Femur (tissue), 1 donor: Measurements from ENCODE around the gene HTATIP2.
"Not testable (repeated sequence)": the region's sequence is repeated elsewhere in the genome, so short reads cannot be mapped to it uniquely, and the experiment has no call there.

Experiments used
- DNase-seq: peaks from one replicate; pipeline ENCODE4 v3.0.0-alpha.2; 2017

HTATIP2 gene

GRCh38 chr11:20372081-20372626 is 8.6 kb downstream of the HTATIP2 start:
- no peak for DNase-seq

- no peak for DNase-seq
Observed at GRCh38 chr11:20373147-20373546, 9.6 kb downstream of the HTATIP2 start.

DNA sequence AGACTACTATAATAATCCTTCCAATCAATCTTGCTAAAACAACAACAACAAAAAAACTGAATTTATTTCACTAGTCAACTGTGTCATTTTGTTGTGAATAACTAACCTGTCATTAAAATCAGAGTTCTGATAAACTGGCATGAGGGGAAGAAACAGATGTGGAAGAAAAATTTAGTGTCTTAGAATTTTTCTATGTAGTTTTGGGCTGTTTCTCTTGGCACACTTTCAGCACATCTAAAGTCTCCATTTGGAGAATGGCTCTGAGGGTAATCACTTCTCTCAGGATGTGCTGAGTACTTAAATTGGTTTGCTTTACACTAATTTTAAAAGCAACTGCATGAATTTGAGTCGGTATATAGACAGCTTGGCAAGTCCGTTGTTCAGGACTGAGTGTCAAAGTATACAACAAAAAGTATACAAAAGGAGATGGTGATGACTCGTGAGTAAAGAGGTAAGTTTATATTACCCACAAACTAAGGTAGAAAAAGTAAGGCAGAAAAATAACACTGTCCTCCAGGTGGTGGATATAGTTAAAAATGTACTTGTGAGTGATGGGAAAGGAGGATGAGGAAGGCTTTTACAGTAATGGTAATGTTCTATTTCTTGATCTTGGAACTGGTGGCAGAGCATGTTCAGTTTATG is 10.2 kb downstream of the HTATIP2 start:
- no peak for DNase-seq

- no peak for DNase-seq
Observed at GRCh38 chr11:20374741-20375300, 11.3 kb downstream of the HTATIP2 start.

GRCh38 chr11:20376162-20376730 is 12.7 kb downstream of the HTATIP2 start:
- no peak for DNase-seq

DNA sequence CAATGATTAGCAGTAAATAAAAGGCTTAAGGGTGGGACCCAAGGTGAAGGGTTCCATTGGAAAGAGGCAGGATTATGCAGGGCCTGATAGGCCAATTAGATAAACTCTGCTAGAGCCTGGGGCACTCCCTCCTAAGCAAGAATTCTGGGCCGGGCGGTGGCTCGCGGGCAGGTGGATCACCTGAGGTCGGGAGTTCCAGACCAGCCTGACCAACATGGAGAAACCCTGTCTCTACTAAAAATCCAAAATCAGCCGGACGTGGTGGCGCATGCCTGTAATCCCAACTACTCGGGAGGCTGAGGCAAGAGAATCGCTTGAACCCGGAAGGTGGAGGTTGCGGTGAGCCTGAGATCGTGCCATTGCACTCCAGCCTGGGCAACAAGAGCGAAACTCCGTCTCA is 22.5 kb downstream of the HTATIP2 start:
- not testable (repeated sequence) for DNase-seq

- DNase-seq = peak; percentile 97
Observed at GRCh38 chr11:20387261-20388095, 24.0 kb downstream of the HTATIP2 start, which contains the start of gene PRMT3. Gene PRMT3, plus strand, starts transcription at chr11:20387716. Its CDS starts 31 bp downstream, at chr11:20387747.

GRCh38 chr11:20388096-20389055 is 24.9 kb downstream of the HTATIP2 start:
- no peak for DNase-seq

GRCh38 chr11:20397281-20397680 is 33.8 kb downstream of the HTATIP2 start:
- DNase-seq = no peak

DNA sequence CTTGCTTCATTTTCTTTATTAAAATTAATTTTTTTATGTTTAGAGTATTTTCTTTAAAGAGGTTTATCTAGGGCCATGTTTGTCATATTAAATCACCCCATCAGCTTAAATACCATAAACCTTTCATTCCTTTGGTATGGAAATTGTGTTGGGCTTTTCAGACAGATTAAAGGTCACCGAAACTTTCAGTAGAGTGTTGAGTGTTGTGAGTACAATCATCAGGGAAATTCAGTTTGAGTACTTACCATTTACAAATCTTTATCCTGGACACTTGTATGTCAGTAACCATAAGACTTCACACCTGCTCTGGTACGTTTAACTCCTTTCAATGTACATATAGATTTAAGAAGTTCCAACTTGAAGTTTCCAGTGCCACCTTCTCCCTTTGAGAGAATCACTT is 36.0 kb downstream of the HTATIP2 start:
- DNase-seq = no peak

DNA sequence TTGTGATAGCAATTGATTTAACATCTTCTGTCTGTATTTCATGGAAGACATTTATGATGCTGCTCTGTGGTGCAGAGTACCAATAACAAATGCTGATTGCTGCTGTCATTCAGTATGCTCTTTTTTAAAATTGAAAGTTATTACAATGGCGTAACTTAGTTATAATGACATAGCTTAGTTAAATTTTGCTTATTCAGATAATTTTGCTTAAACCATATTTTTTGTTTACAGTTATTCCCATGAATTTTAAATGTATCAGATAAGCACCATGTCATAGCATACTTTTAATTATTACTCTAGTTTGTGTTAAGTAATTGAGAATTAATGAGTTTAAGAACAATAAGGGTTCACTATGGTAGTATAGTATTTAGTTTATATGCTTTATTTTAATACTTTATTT is 39.5 kb downstream of the HTATIP2 start:
- DNase-seq = no peak

- no peak for DNase-seq
Observed at GRCh38 chr11:20406484-20406883, 43.0 kb downstream of the HTATIP2 start.

DNA sequence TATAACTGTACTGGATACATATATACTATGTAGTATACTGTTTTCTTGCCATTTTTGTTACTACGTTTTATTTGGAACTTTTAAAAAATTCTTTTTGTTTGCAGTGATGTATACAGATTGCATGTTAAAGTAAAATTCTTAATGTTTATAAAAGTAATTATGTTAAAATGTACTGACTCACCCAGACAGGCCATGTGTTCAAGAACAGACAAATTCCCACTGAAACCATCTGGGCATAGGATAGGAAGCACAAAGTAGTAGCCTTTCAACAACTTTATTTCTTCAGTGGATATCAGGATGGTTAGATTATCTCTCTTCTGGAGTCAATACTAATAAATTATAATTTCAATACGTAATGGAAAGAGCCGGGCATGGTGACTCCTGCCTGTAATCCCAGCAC is 43.8 kb downstream of the HTATIP2 start:
- DNase-seq = no peak

- DNase-seq = no peak
Observed at GRCh38 chr11:20415432-20415831, 51.9 kb downstream of the HTATIP2 start.

DNA sequence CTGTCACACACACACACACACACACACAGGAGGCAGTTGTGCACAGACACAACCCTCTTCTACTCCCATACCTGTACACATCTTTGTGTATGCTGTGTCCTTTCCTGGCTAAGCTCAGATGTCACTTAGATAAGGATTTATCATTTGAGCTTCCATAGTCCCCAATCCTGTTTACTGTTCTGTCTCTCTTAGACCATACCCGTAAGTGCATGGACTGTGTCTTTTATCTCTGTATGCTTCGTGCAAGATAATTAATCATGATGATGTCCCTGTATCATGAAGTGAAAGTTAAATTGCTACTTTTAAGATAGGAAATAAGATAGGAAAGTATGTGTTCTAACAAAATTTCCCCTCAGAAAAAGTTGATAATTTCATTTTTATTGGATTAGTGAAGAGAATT is 54.3 kb downstream of the HTATIP2 start:
- no peak for DNase-seq

DNA sequence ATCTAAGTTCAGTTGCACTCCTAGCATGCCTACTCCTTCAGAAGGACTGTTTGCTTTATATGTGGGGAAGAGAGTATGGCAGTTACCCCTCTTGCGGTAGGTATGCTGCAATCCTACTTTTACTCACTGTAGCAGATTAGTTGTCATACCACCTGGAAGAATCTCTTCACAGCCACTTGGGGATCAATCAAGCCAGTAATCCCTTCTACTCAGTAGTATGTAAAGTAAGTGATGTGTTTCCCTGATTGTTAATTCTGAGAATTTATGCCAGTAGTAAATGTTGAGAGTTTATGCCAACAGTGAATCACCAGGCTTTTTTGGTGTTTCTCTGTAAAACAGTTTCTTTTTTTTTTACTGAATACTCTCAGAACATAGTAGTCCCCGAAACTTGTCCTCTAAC is 58.4 kb downstream of the HTATIP2 start:
- DNase-seq = no peak

DNA sequence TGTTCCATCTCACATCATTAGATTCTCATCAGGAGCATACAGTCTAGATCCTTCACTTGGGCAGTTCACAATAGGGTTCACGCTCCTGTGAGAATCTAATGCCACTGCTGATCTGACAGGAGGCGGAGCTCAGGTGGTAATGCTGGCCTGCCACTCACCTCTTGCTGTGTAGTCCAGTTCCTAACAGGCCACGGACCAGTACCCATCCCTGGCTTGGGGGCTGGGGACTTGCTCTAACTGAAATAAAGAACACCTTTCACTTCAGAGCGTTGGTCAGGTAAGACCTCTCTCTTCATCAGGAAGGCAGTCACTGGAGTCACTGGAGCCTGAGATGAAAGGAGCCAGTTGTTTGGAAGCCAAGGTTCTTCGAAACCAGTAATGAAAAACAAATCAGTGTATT is 65.7 kb downstream of the HTATIP2 start:
- DNase-seq = no peak
